ENCODE data around the gene ADAMTS12.

ADAMTS12 gene, protein sequence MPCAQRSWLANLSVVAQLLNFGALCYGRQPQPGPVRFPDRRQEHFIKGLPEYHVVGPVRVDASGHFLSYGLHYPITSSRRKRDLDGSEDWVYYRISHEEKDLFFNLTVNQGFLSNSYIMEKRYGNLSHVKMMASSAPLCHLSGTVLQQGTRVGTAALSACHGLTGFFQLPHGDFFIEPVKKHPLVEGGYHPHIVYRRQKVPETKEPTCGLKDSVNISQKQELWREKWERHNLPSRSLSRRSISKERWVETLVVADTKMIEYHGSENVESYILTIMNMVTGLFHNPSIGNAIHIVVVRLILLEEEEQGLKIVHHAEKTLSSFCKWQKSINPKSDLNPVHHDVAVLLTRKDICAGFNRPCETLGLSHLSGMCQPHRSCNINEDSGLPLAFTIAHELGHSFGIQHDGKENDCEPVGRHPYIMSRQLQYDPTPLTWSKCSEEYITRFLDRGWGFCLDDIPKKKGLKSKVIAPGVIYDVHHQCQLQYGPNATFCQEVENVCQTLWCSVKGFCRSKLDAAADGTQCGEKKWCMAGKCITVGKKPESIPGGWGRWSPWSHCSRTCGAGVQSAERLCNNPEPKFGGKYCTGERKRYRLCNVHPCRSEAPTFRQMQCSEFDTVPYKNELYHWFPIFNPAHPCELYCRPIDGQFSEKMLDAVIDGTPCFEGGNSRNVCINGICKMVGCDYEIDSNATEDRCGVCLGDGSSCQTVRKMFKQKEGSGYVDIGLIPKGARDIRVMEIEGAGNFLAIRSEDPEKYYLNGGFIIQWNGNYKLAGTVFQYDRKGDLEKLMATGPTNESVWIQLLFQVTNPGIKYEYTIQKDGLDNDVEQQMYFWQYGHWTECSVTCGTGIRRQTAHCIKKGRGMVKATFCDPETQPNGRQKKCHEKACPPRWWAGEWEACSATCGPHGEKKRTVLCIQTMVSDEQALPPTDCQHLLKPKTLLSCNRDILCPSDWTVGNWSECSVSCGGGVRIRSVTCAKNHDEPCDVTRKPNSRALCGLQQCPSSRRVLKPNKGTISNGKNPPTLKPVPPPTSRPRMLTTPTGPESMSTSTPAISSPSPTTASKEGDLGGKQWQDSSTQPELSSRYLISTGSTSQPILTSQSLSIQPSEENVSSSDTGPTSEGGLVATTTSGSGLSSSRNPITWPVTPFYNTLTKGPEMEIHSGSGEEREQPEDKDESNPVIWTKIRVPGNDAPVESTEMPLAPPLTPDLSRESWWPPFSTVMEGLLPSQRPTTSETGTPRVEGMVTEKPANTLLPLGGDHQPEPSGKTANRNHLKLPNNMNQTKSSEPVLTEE (N-terminal part only)

DNA sequence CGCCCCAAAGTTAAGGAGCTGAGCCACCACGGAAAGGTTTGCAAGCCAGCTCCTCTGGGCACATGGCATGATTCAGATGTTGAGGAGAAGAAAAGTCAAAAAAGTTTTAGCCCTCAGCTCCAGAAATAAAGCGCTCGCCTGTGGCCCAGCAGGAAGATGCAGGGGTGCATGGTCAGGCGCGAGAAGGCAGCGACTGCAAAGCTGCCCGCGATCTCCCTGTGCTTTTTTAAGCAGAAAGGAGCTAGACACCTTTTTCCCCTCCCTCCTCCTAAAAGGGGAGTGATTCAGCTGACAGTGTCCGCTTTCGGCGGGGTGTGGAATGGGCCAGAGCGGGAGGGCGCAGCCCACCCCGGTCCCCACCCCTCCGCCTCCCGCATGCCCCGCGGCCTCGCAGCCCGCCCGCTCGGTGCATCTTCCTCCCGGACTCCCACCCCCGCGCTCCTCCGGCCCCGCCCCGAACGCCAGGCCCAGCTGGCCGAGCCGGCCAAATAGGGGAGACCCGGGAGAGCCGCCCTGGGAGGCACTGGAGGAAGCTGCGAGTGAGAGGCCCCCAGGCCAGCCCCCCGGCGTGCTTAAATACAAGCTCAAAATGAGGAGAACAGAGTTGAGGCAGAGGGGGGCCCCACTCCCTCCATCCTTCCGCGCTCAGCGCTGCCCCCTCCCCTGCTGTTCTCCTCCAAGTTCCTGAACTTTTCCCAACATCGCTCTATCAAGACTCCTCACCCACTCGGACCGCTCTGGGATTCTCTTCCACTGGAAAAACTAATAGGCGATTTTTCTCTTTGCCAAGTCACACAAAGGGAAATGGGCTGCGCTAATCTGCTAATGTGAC, at the start of gene ADAMTS12:
Gene ADAMTS12, minus strand, starts transcription at position 203 of the 832 bp plus-strand sequence. Its CDS starts 134 bp downstream, at position 69.
- no peak for DNase-seq (ENCODE audit: low read depth in 2 of 3, low spot score in 2 of 3)

DNA sequence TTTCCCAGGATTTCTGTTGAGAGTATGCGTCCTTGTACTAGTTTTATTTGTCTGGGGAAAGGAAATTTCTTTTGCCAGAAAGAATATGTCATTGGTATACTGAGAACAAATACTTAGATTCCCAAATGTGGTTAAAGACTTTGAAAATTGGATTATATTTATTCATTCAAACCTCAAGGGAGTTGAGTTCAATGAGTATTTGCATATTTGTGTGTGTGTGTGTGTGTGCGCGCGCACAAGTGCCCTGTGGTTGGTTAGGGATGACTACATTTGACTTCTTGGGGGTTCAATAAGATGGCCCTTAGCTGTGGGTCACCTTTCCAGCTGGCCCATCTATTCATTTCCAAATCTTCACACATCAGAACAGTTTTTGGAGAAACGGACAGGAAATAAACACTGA, 49.3 kb upstream of the ADAMTS12 start:
- no peak for DNase-seq (ENCODE audit: low read depth in 2 of 3, low spot score in 2 of 3)

DNA sequence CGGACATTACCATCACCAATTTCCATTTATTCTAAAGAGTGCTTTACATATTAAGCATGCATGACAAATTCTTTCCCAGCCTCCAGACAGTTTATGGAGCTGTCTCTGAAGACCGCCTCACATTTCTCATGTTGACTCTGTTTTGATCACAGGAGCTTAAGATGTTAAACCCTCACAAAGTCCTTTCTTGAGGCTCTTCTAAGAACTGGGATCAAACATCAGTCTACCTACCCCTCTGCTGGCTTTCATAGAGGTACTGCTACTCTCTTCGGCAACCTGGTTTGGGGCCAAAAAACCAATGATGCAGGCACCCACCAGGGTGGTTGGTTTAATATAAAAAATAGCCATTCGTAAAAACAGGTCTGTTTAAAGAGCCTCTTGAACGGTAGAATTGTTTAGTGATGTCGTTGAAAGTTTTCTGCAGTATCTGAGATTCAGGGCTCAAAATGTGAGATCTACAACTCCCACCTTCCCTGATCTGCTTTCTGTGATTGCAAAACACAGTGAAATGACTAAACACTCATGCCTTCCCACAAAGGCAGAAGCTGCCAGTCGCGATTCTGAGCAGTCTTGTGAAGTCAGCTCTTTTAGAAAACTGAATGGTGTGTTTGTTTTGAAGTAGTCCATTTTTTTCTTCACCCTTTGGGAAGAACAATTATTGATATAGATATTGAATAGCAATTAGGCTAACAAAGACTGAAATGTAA, 47.9 kb upstream of the ADAMTS12 start:
- no peak for DNase-seq (ENCODE audit: low read depth in 2 of 3, low spot score in 2 of 3)

DNA sequence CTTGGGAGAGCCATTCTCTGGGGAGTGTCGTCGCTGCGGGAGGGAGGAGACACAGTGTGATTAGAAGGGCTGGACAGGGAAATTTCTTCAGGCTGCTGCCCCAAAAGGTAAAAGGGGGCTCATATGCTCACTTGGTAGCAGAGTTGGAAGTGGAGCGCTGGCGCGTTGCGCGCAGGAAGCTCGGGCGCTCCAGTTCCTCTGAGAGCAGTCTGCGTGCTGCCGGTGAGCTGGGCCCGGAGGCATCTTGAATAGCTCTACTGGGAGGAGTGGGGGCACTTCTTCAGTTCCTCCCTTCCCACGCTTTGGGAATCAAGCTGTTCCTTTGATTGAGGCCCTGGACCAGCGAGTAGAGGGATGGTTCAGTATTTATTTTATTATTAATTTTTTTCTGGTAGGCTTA, 47.1 kb upstream of the ADAMTS12 start:
- no peak for DNase-seq (ENCODE audit: low read depth in 2 of 3, low spot score in 2 of 3)

DNA sequence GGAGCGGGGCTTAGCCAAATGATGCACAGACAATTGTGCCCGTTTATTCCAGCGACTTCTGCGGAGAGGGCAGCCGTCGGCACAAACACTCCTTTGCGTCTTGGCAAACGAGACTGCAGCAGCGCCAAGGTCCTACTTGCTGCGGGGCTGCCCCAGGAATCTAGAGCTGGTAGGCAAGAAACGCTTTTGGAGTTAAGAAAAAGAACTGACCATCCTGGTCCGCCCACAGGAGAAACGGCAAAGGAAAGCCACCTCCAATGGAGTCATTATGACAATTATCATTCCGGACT, 46.7 kb upstream of the ADAMTS12 start:
- DNase-seq (ENCODE audit: low read depth in 2 of 3, low spot score in 2 of 3): no peak

DNA sequence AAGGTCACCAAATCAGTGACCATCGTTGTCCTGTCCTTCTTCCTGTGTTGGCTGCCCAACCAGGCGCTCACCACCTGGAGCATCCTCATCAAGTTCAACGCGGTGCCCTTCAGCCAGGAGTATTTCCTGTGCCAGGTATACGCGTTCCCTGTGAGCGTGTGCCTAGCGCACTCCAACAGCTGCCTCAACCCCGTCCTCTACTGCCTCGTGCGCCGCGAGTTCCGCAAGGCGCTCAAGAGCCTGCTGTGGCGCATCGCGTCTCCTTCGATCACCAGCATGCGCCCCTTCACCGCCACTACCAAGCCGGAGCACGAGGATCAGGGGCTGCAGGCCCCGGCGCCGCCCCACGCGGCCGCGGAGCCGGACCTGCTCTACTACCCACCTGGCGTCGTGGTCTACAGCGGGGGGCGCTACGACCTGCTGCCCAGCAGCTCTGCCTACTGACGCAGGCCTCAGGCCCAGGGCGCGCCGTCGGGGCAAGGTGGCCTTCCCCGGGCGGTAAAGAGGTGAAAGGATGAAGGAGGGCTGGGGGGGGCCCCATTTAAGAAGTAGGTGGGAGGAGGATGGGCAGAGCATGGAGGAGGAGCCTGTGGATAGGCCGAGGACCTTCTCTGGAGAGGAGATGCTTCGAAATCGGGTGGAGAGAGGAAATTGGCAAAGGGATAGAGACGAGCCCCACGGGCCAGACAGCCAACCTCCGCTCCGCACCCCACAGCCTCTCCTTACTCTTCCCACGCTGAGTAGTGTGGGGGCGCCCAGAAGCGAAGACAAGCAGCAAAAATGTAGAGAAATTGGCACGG, 46.1 kb upstream of the ADAMTS12 start:
- no peak for DNase-seq (ENCODE audit: low read depth in 2 of 3, low spot score in 2 of 3)

DNA sequence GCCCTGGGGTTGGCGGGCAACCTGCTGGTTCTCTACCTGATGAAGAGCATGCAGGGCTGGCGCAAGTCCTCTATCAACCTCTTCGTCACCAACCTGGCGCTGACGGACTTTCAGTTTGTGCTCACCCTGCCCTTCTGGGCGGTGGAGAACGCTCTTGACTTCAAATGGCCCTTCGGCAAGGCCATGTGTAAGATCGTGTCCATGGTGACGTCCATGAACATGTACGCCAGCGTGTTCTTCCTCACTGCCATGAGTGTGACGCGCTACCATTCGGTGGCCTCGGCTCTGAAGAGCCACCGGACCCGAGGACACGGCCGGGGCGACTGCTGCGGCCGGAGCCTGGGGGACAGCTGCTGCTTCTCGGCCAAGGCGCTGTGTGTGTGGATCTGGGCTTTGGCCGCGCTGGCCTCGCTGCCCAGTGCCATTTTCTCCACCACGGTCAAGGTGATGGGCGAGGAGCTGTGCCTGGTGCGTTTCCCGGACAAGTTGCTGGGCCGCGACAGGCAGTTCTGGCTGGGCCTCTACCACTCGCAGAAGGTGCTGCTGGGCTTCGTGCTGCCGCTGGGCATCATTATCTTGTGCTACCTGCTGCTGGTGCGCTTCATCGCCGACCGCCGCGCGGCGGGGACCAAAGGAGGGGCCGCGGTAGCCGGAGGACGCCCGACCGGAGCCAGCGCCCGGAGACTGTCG, 45.4 kb upstream of the ADAMTS12 start:
- no peak for DNase-seq (ENCODE audit: low read depth in 2 of 3, low spot score in 2 of 3)

DNA sequence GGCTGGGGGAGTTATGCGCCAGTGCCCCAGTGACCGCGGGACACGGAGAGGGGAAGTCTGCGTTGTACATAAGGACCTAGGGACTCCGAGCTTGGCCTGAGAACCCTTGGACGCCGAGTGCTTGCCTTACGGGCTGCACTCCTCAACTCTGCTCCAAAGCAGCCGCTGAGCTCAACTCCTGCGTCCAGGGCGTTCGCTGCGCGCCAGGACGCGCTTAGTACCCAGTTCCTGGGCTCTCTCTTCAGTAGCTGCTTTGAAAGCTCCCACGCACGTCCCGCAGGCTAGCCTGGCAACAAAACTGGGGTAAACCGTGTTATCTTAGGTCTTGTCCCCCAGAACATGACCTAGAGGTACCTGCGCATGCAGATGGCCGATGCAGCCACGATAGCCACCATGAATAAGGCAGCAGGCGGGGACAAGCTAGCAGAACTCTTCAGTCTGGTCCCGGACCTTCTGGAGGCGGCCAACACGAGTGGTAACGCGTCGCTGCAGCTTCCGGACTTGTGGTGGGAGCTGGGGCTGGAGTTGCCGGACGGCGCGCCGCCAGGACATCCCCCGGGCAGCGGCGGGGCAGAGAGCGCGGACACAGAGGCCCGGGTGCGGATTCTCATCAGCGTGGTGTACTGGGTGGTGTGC, 44.7 kb upstream of the ADAMTS12 start, which contains the start of gene RXFP3:
Gene RXFP3, plus strand, starts transcription at position 6 of the 636 bp plus-strand sequence. Its CDS starts 355 bp downstream, at position 361.
- no peak for DNase-seq (ENCODE audit: low read depth in 2 of 3, low spot score in 2 of 3)

DNA sequence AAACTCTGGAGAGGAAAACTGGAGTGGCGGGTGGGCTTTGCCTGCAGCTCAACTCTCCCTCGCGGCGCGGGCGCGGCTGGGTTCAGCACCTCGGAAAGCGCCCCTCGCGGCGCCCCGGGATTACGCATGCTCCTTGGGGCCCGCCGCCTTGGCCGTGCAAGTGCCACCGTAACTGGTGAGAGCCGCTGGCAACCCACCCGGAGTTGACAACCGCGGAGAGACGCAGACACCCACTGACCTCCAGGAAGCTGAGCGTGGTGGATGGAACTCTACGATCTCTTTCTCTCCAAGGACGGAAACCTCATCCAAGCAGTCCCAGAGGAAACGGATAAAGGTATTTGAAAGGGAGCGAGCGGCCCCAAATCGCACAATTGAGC, 44.2 kb upstream of the ADAMTS12 start:
- peak; percentile 20 to 25 (median 25) for DNase-seq (ENCODE audit: low read depth in 2 of 3, low spot score in 2 of 3)

DNA sequence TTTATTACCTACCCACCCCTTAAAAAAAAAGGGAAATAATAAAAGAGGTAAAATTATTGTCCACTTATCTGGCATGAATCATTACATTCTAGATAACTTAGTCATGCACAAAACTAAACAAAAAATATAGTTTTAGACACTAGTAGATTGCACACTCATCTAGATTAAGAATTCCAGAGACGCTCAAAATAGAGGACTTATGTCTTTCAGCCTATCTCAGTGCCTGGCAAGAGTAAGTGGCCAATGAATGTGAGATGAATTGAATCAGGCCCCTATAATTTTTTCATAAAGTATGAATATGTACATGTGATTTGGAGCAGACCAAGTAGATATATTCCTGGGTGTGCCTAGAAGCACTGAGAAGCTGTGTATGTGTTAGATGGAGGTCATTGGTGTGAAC, 42.4 kb upstream of the ADAMTS12 start:
- DNase-seq (ENCODE audit: low read depth in 2 of 3, low spot score in 2 of 3): no peak

DNA sequence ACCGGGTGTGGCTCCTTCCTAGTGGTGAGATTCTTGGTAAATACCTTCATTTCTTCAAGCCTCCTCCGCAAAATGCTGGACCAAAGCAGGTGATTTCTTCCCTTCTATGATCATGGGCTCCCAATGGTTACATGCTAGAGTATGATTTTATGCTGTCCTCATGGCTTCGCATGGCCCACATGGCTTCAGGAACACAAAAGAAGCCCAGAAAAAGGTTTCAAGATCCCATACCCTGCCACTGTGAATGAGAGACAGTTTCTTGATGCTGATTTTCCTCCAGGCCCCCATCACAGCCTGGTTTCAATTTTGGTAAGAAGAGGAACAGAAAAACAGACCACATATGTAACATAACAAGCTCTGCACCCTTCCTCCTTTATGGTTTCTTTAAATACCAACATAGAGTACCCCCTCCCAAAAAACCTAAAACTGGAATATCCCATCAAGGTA, 42.0 kb upstream of the ADAMTS12 start:
- DNase-seq (ENCODE audit: low read depth in 2 of 3, low spot score in 2 of 3): no peak

DNA sequence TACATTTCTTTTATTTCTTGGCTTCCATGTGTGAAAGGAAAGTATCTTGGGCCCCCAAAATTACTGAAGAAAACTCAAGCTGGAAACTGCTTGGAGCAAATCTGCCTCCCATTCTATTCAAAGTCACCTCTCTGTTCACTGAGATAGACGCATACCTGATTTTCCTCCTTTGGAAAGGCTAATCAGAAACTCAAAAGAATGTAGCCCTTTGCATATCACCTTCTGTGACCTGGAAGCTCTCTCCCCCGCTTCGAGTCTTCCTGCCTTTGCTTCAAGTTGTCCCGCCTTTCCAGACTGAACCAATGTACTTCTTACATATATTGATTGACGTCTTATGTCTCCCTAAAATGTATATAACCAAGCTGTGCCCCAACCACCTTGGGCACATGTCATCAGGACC, 39.3 kb upstream of the ADAMTS12 start:
- no peak for DNase-seq (ENCODE audit: low read depth in 2 of 3, low spot score in 2 of 3)

DNA sequence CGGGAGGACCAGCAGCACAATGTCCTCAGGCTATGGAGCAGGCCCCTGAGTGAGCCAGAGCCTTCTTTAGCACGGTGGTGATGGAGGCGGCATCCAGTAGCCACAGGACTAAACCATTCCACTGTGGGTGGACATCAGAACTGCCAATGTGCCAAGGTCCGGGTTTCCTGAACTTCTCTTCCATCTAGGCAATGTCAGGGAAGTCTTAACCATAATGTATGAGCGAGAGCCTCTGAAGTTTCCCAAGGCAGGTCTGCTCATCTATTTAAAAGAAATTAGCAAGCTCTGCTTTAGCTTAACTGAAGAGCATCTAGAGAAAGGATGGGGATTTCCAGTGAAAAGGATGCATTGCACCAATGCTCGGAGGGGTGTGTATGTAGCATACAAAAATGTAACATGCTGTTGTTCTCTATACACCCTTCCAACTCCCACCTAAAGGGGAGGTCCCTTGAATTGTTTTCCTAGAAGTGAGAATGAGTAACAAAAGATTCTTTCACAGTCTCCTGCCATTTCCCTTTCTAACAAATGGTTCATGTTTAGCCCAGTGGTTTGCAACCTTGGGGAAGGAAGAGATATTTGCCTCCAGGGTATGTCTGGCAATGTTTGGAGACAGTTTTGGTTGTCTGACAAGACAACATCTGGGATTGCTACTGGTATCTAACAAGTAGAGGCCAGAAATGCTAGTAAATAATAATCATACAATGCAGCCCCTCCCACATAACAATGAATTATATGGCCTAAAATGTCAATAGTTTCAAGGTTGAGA, 38.3 kb upstream of the ADAMTS12 start:
- no peak for DNase-seq (ENCODE audit: low read depth in 2 of 3, low spot score in 2 of 3)

DNA sequence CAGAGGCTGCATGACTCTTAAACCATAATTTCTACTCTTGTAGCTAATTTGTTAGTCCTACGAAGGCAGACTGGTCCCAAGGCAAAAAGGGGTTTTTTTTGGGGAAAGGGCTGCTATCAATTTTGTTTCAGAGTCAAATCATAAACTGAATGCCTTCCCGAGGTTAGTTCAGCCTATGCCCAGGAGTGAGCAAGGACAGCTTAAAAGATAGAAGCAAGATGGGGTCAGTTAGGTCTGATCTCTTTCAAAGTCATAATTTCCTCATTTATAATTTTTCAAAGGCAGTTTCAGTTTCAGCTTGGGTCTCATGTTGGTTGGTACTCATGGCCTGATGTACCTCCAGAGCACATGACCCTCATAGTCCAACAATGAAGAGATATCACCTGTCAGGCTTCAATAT, 36.5 kb upstream of the ADAMTS12 start:
- DNase-seq (ENCODE audit: low read depth in 2 of 3, low spot score in 2 of 3): no peak

DNA sequence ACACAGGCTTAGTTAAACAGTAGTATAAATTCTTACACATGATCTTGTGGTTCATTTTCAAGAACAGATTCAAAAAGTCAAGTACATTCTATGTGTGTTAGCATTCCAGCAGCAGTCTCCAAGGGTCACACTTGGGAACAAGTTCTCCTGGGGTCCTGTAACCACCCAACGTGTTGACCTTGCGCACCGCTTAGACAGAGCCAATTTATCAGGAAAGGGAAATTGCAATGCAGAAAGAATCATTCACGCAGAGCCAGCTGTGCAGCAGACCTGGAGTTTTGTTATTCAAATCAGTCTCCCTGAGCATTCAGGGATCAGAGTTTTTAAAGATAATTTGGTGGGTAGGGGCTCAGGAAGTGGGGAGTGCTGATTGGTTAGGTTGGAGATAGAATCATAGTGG, 35.9 kb upstream of the ADAMTS12 start:
- DNase-seq (ENCODE audit: low read depth in 2 of 3, low spot score in 2 of 3): no peak

DNA sequence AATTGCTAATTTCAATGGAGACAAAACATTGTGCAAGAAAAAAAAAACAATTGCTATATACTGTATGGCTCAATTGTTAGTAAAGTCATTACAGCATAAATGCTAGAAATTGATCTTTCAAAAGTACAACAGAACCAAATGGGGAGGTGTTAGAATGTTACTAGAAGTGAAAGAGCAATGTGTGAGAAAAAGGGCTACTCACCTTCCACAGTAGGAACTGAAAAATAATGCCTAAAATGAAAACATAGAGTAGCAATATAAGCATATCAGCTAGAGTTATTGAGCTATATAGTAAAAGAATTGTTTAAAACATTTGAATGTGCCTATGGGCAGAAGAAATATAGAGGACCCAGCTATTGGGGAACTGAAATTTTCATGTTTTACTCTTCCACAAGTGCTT, 33.5 kb upstream of the ADAMTS12 start:
- DNase-seq (ENCODE audit: low read depth in 2 of 3, low spot score in 2 of 3): no peak

DNA sequence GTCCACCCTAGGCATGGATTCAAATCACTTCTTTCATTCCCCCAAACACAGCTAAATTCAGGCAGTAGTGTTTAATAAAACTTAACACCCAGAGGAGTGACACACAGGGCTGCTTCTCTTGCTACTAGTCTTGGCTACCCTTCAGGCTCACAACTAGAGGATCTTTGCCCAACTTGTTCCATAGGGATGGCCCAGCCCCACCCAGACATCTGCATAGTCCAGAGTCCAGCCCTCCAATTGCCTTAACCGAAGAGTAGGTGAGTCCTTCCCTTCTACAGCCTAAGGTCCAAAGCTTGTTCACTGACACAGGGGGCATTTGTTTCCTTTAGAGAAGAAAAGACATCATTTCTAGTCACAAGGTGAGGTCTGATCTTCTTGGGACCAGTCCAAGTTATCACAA, 29.2 kb upstream of the ADAMTS12 start:
- DNase-seq (ENCODE audit: low read depth in 2 of 3, low spot score in 2 of 3): no peak

All from activated CD8-positive, alpha-beta memory T cell treated with anti-CD3 and anti-CD28 coated beads for 48 hours (primary cell).